Psoas muscle (tissue), 8 donors: ENCODE results near the gene SUGP2. TPM values are rescaled to one million over a fixed set of nuclear protein-coding genes. Genes with fewer than 3 reads are reported as not detected.
A peak's percentile ranks its signal among the peaks of the same experiment; 100 is the strongest.

Source experiments
- ATAC-seq, 4 donors: fragments of 200-7000 bp; cut with Tn5 transposase; one replicate each; pipeline ENCODE4 v1.9.1; 2020; ENCODE audit warnings: moderate library complexity in 3 of 4, mild to moderate bottlenecking in 2 of 4
- DNase-seq, 2 donors: peaks; one replicate each; pipeline ENCODE4 v3.0.0-alpha.2; 2020
- H3K27ac ChIP-seq: fragments of 200-600 bp; one replicate; pipeline ENCODE4 v1.8.0; 2022
- H3K27me3 ChIP-seq, 3 donors: fragments of 200-600 bp in 1 of 3; one replicate each; pipeline versions ENCODE4 v1.6.1 to v1.8.0; 2013 to 2022; ENCODE audit warnings: low read length in 2 of 3, mild to moderate bottlenecking in 2 of 3, moderate library complexity in 1 of 3; ENCODE audit not compliant: insufficient read depth in 3 of 3
- H3K36me3 ChIP-seq, 2 donors: fragments of 200-600 bp in 1 of 2; one replicate each; pipeline versions ENCODE4 v1.6.1 to v1.8.0; 2013 to 2022; ENCODE audit warnings: low read depth in 1 of 2, mild to moderate bottlenecking in 1 of 2, moderate library complexity in 1 of 2; ENCODE audit not compliant: insufficient read depth in 1 of 2
- H3K4me1 ChIP-seq: fragments of 200-600 bp; one replicate; pipeline ENCODE4 v1.8.0; 2022
- H3K4me3 ChIP-seq: fragments of 200-600 bp; one replicate; pipeline ENCODE4 v1.8.0; 2022; ENCODE audit warnings: mild to moderate bottlenecking
- H3K9me3 ChIP-seq: fragments of 200-600 bp; one replicate; pipeline ENCODE4 v1.8.0; 2022
- CTCF ChIP-seq: fragments of 200-600 bp; IDR thresholded peaks from one replicate; pipeline ENCODE4 v1.8.0; 2022; ENCODE audit warnings: antibody characterized with exemption
- WGBS, 3 donors: extraction: QIAGEN DNeasy Blood & Tissue Kit; methylation state at CpG; one replicate each; pipeline versions ENCODE4 v1.1.6 to v1.1.7; 2013; 5-methylcytosine and 5-hydroxymethylcytosine counted together
- intact Hi-C, 2 donors: fragments of 100-400 bp; cut with DNase I; formaldehyde crosslinking; loops; one replicate each; pipeline versions ENCODE4 v1.11.0 to v1.14.2; 2022
- polyA plus RNA-seq, 3 donors: library from polyadenylated mRNA; stranded (reverse); fragments of 200-250 nt; gene quantifications; one replicate each; pipeline ENCODE4 v1.2.3, GENCODE V29; 2013
- total RNA-seq, 4 donors: library from RNA; stranded (reverse); fragmentation: NEBNext Ultra II Directional in 2 of 4; extraction: Animal tissue kit (Norgen Biotek cat#: 25700) in 2 of 4; gene quantifications; one replicate each; pipeline versions ENCODE4 v1.2.1 to v1.2.4, GENCODE V29; 2021 to 2023
- donor health status: healthy with polysubstance abuse.
- donor health status: DM: no; HTN: no; CAD: no; lungs with moderate emphysema.
- donor health status: Bipolar disorder and iron deficiency.
- donor health status: healthy.
- donor health status: DM: yes; HTN: yes; CAD: no.
- donor health status: DM: no; HTN: no; CAD: no.
- donor health status: DM: no; HTN: no; CAD: no.
- donor health status: DM: yes; HTN: yes; CAD: no.

Gene SUGP2
- total and polyA plus RNA-seq, 7 donors = 31.8 to 53.3 (median 43.9) TPM

- intact Hi-C loops = no loop called here
Observed at GRCh38 chr19:18984251-18984650, 49.1 kb downstream of the SUGP2 start.

GRCh38 chr19:18982669-18983068 lies 50.6 kb downstream of the SUGP2 start:
- intact Hi-C loops = no loop called here
- Histone ChIP-seq H3K4me1 (no peaks in the 10 kb centered on the region), H3K27me3 (peaks cover 0 to 10% (median 2%) of the 10 kb centered on the region in 3 donors), H3K36me3 (no peaks in the 10 kb centered on the region), H3K27ac (no peak overlapping the region), H3K4me3 (no peak overlapping the region), H3K9me3 (no peaks in the 10 kb centered on the region)
- WGBS, 3 donors = 68 to 83% (median 76%) methylated on average over 2 of the region's 2 CpGs
- ATAC-seq (no peak), DNase-seq (no peak)
- TF ChIP-seq CTCF = no peak

More at GRCh38 chr19:18984251-18984650, 49.1 kb downstream of the SUGP2 start:
- Histone ChIP-seq H3K9me3 (no peaks in the 10 kb centered on the region), H3K36me3 (no peaks in the 10 kb centered on the region), H3K27me3 (peaks cover 0 to 10% (median 2%) of the 10 kb centered on the region in 3 donors), H3K27ac (no peak overlapping the region), H3K4me3 (no peak overlapping the region), H3K4me1 (no peaks in the 10 kb centered on the region)
- no peak for ATAC-seq
- TF ChIP-seq CTCF = no peak
- WGBS, 3 donors = 53 to 72% (median 53%) methylated on average over 3 of the region's 3 CpGs
- no peak for DNase-seq

GRCh38 chr19:18980432-18981020 lies 52.8 kb downstream of the SUGP2 start:
- Histone ChIP-seq H3K9me3 (no peaks in the 10 kb centered on the region), H3K4me3 (no peak overlapping the region), H3K27ac (no peak overlapping the region), H3K4me1 (no peaks in the 10 kb centered on the region), H3K27me3 (peaks cover 0 to 10% (median 2%) of the 10 kb centered on the region in 3 donors), H3K36me3 (no peaks in the 10 kb centered on the region)
- ATAC-seq = no peak
- no peak for DNase-seq
- 84 to 85% (median 84%) methylated on average over 7 of the region's 7 CpGs for WGBS, 3 donors
- no peak for TF ChIP-seq CTCF
- intact Hi-C loops = no loop called here

- no peaks in the 10 kb centered on the region for H3K9me3 ChIP-seq
- no peak overlapping the region for H3K27ac ChIP-seq
- intact Hi-C loops = no loop called here
- no peak for TF ChIP-seq CTCF
- DNase-seq (no peak), ATAC-seq (peak in 1 of 4 donors; percentile 40)
- H3K27me3 ChIP-seq = peaks cover 0 to 4% (median 2%) of the 10 kb centered on the region in 3 donors
- H3K36me3 ChIP-seq = no peaks in the 10 kb centered on the region
- H3K4me3 ChIP-seq = no peak overlapping the region
- no peaks in the 10 kb centered on the region for H3K4me1 ChIP-seq
- 51 to 59% (median 55%) methylated on average over 7 of the region's 7 CpGs for WGBS, 3 donors
Observed at GRCh38 chr19:18978616-18979015, 54.7 kb downstream of the SUGP2 start.

- ATAC-seq (no peak), DNase-seq (no peak)
- H3K9me3 ChIP-seq = no peaks in the 10 kb centered on the region
- 72 to 80% (median 73%) methylated on average over 10 of the region's 10 CpGs for WGBS, 3 donors
- no peaks in the 10 kb centered on the region for H3K36me3 ChIP-seq
- intact Hi-C loops = no loop called here
- H3K4me1 ChIP-seq = no peaks in the 10 kb centered on the region
- H3K27ac ChIP-seq = no peak overlapping the region
- TF ChIP-seq CTCF = no peak
- H3K27me3 ChIP-seq = no peaks in the 10 kb centered on the region
- no peak overlapping the region for H3K4me3 ChIP-seq
Observed at GRCh38 chr19:18975869-18976268, 57.4 kb downstream of the SUGP2 start.
